Fibroblast of lung (primary cell): ENCODE data around the gene CADPS.

Experiments
- EZH2 ChIP-seq: IDR thresholded peaks from 2 replicates; pipeline ENCODE4 v1.5.1; 2012; ENCODE audit warnings: low read length, control low read depth, mild to moderate bottlenecking; ENCODE audit errors: missing control alignments
- TF ChIP-seq, protein P1 (sequence below), 2 donors: IDR thresholded peaks in 1 of 2; conservative IDR thresholded peaks in 1 of 2; 1 replicate in 1 of 2; 2 replicates in 1 of 2; pipeline ENCODE4 v1.5.1; 2011 to 2012; ENCODE audit warnings: low read length in 2 of 2, control low read depth in 1 of 2, inconsistent platforms in 1 of 2, low read depth in 1 of 2, mild to moderate bottlenecking in 1 of 2

- TF ChIP-seq, protein P1, sequence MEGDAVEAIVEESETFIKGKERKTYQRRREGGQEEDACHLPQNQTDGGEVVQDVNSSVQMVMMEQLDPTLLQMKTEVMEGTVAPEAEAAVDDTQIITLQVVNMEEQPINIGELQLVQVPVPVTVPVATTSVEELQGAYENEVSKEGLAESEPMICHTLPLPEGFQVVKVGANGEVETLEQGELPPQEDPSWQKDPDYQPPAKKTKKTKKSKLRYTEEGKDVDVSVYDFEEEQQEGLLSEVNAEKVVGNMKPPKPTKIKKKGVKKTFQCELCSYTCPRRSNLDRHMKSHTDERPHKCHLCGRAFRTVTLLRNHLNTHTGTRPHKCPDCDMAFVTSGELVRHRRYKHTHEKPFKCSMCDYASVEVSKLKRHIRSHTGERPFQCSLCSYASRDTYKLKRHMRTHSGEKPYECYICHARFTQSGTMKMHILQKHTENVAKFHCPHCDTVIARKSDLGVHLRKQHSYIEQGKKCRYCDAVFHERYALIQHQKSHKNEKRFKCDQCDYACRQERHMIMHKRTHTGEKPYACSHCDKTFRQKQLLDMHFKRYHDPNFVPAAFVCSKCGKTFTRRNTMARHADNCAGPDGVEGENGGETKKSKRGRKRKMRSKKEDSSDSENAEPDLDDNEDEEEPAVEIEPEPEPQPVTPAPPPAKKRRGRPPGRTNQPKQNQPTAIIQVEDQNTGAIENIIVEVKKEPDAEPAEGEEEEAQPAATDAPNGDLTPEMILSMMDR (conservative IDR thresholded peaks at IDR 0.05 in 1 of 2, IDR thresholded peaks at IDR 0.05 in 1 of 2; ENCODE audit: low read depth in 1 of 2, low read length in 2 of 2): no peak
- no peak for TF ChIP-seq EZH2
Measured at GRCh38 chr3:62885136-62885535, 9.9 kb upstream of the CADPS start.
